ENCODE data around the gene HOXB5. TPM values are rescaled to one million over a fixed set of nuclear protein-coding genes. Genes with fewer than 3 reads are reported as not detected.
A peak's percentile ranks its signal among the peaks of the same experiment; 100 is the strongest.

HOXB5 gene
- total and polyA plus RNA-seq, 8 donors, result 3.3 to 37.5 (median 28.9) TPM

DNA sequence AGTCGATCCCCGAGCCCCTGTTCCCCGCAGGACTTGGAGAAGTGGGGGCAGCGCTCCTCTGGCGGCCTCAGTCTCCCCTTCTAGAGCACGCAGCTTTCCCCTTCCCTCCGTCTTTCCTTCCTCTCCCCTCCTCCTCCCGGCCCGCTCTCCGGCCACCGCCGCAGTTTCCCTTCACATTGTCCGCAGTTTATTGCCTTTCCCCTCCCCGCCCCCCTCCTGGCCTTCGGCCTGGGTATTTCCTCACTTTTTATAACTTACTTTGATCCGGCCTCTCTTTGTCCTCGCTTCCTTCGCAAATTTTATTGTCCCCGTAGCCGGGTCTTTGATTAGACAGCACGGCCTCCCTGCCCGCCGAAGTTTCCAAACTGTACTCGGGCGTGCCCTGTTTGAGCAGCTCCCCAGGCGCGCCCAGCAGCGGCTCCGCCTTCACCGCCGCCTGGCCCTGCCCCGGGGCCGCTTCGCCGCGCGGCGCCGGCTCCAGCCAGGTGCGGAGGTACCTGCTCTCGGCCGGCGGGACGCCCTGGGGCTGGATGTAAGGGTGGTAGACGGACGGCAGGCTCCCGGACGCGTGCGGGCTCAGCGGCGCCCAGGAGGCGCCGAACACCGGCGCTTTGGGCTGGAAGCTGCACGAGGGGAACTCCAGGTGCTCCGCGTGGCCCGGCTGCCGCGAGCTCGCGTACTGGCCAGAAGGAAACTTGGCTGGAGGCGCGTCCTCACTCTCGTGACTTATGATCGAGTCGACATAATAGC is 32.1 kb upstream of the HOXB5 start:
- Histone ChIP-seq H3K4me3 (peak overlapping the region; percentile 15 to 26), H3K4me1 (peaks cover 14 to 27% of the 10 kb centered on the region in 2 donors), H3K36me3 (no peaks in the 10 kb centered on the region), H3K27ac (no peak overlapping the region), H3K27me3 (peaks cover 99 to 100% of the 10 kb centered on the region in 2 donors), H3K9me3 (no peaks in the 10 kb centered on the region)
- intact Hi-C loops (cut with DNase I), result no loop called here
- ATAC-seq (peak; percentile 79), DNase-seq (peak in 1 of 4 donors; percentile 81)
- TF ChIP-seq, protein P1, sequence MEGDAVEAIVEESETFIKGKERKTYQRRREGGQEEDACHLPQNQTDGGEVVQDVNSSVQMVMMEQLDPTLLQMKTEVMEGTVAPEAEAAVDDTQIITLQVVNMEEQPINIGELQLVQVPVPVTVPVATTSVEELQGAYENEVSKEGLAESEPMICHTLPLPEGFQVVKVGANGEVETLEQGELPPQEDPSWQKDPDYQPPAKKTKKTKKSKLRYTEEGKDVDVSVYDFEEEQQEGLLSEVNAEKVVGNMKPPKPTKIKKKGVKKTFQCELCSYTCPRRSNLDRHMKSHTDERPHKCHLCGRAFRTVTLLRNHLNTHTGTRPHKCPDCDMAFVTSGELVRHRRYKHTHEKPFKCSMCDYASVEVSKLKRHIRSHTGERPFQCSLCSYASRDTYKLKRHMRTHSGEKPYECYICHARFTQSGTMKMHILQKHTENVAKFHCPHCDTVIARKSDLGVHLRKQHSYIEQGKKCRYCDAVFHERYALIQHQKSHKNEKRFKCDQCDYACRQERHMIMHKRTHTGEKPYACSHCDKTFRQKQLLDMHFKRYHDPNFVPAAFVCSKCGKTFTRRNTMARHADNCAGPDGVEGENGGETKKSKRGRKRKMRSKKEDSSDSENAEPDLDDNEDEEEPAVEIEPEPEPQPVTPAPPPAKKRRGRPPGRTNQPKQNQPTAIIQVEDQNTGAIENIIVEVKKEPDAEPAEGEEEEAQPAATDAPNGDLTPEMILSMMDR (IDR thresholded peaks at IDR 0.05), result no peak

DNA sequence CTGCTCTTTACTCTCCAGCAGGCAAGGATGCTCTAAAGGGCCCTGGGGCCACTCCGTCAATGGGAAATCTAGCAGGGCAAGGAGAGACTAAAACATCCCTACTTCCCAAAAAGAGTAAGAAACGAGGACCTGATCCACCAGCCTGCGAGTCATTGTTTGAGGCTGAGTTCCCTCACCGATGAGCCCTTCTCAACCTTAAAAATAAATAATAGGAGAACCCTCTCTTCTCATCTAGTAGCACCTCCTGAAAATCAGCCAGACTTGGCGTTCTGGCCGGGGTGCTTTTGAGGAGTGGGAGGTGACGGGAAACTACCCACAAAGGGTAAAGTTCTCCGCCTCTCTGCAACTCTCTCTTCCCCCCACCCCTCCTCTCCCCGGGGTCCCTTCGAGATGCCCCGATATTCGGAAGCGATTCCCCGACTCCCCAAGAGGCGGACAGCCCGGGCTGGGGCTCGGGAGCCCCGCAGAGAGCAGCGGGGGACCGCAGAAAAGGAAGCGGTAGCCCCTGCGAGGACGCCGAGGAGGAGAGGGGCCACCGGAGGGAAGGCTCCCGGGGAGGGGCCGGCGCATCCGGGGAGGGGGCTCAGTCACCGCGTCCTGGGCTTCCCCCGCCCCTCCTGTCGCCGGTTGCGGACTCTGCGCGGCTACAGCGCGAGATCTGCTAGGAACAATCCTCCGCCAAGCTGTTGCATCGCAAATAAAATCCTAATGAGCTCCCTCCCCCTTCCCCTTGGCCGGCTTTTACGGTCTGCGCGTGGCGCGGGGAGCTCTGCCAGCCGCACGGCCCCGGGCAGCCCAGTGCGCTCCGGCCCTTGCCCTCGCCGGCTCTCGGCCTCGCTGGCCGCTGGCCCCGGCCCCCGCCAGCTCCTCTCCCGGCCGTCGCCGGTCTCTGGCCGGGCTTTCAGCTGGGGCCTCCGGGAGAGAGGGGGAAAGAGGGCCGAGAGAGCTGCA is 31.2 kb upstream of the HOXB5 start:
- H3K27ac ChIP-seq, result no peak overlapping the region

GRCh38 chr17:48624118-48624517 is 30.5 kb upstream of the HOXB5 start:
- TF ChIP-seq, protein P1 (IDR thresholded peaks at IDR 0.05), result no peak
- Histone ChIP-seq H3K27me3 (peaks cover 99 to 100% of the 10 kb centered on the region in 2 donors), H3K27ac (no peak overlapping the region), H3K36me3 (no peaks in the 10 kb centered on the region), H3K9me3 (no peaks in the 10 kb centered on the region), H3K4me1 (peaks cover 14 to 27% of the 10 kb centered on the region in 2 donors), H3K4me3 (no peak overlapping the region)
- DNase-seq (no peak), ATAC-seq (no peak)
- intact Hi-C loops (cut with DNase I), result no loop called here

More for the DNA sequence above, 31.2 kb upstream of the HOXB5 start:
- Histone ChIP-seq H3K4me3 (peak overlapping the region in 1 of 2 donors; percentile 26), H3K4me1 (peaks cover 14 to 27% of the 10 kb centered on the region in 2 donors), H3K27me3 (peaks cover 99 to 100% of the 10 kb centered on the region in 2 donors), H3K36me3 (no peaks in the 10 kb centered on the region), H3K9me3 (no peaks in the 10 kb centered on the region)
- intact Hi-C loops (cut with DNase I), result no loop called here
- TF ChIP-seq, protein P1 (IDR thresholded peaks at IDR 0.05), result no peak
- peak; percentile 36 for ATAC-seq
- peak in 1 of 4 donors; percentile 50 for DNase-seq

GRCh38 chr17:48623583-48623982 is 30.0 kb upstream of the HOXB5 start:
- no peaks in the 10 kb centered on the region for H3K9me3 ChIP-seq
- H3K4me3 ChIP-seq, result no peak overlapping the region
- no peak for ATAC-seq
- H3K36me3 ChIP-seq, result no peaks in the 10 kb centered on the region
- peaks cover 97 to 100% of the 10 kb centered on the region in 2 donors for H3K27me3 ChIP-seq
- intact Hi-C loops (cut with DNase I), result no loop called here
- no peak for DNase-seq
- H3K4me1 ChIP-seq, result peaks cover 14 to 31% of the 10 kb centered on the region in 2 donors
- no peak overlapping the region for H3K27ac ChIP-seq
- TF ChIP-seq, protein P1 (IDR thresholded peaks at IDR 0.05), result no peak

DNA sequence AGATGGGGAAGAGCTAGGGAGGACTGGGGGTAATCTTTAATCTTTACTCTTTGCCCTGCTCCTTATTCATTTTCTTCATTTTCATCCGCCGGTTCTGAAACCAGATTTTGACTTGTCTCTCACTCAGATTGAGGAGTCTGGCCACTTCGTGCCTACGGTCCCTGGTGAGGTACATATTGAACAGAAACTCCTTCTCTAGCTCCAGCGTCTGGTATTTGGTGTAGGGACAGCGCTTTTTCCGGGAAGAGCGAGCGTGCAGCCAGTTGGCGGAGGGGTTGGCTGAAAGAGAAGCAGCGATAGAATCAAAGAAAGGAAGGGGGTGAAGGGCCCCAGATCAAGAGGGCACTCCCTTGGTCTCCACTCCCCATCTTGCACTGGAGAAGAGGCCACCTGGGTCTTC is 29.3 kb upstream of the HOXB5 start:
- Histone ChIP-seq H3K27ac (no peak overlapping the region), H3K4me1 (peaks cover 14 to 38% of the 10 kb centered on the region in 2 donors), H3K4me3 (no peak overlapping the region), H3K36me3 (no peaks in the 10 kb centered on the region), H3K9me3 (no peaks in the 10 kb centered on the region), H3K27me3 (peaks cover 96 to 100% of the 10 kb centered on the region in 2 donors)
- DNase-seq (no peak), ATAC-seq (no peak)
- intact Hi-C loops (cut with DNase I), result no loop called here
- TF ChIP-seq, protein P1 (IDR thresholded peaks at IDR 0.05), result no peak

All from left lung (tissue), 10 donors.